Kidney (tissue), 14 donors: ENCODE data around the gene GRAMD2A. TPM values are rescaled to one million over a fixed set of nuclear protein-coding genes. Genes with fewer than 3 reads are reported as not detected.
A peak's percentile ranks its signal among the peaks of the same experiment; 100 is the strongest.

Source experiments
- DNase-seq, 5 donors: peaks; one replicate each; pipeline ENCODE4 v3.0.0-alpha.2; 2013 to 2020
- FAIRE-seq: peaks from 2 replicates; lab custom pipeline; 2012; peaks lifted over from hg19 to GRCh38; lab: Jason Lieb, UNC
- H3K27ac ChIP-seq, 2 donors: one replicate each; pipeline ENCODE4 v1.7.0; 2013; ENCODE audit warnings: low read depth in 2 of 2, low read length in 2 of 2, inconsistent platforms in 1 of 2
- H3K27me3 ChIP-seq: one replicate; pipeline ENCODE4 v1.7.1; 2013; ENCODE audit warnings: low read length, inconsistent platforms; ENCODE audit not compliant: control insufficient read depth, insufficient read depth
- H3K36me3 ChIP-seq, 3 donors: one replicate each; pipeline versions ENCODE4 v1.7.0 to v1.7.1; 2013; ENCODE audit warnings: low read length in 3 of 3, control low read depth in 1 of 3, inconsistent platforms in 1 of 3; ENCODE audit not compliant: insufficient read depth in 3 of 3, control insufficient read depth in 2 of 3
- H3K4me1 ChIP-seq, 3 donors: one replicate each; pipeline versions ENCODE4 v1.7.0 to v1.7.1; 2013; ENCODE audit warnings: low read length in 3 of 3, inconsistent platforms in 1 of 3, low read depth in 1 of 3; ENCODE audit not compliant: control insufficient read depth in 2 of 3, insufficient read depth in 2 of 3
- H3K4me3 ChIP-seq, 3 donors: one replicate each; pipeline versions ENCODE4 v1.7.0 to v1.8.1; 2013; ENCODE audit warnings: low read length in 3 of 3, control low read depth in 1 of 3, inconsistent platforms in 1 of 3
- H3K9ac ChIP-seq, 3 donors: one replicate each; pipeline versions ENCODE4 v1.7.0 to v1.7.1; 2013; ENCODE audit warnings: low read length in 3 of 3, control low read depth in 1 of 3, inconsistent platforms in 1 of 3
- H3K9me3 ChIP-seq, 3 donors: one replicate each; pipeline versions ENCODE4 v1.7.0 to v1.7.1; 2013; ENCODE audit warnings: low read length in 3 of 3, control low read depth in 1 of 3, inconsistent platforms in 1 of 3; ENCODE audit not compliant: control insufficient read depth in 2 of 3, insufficient read depth in 1 of 3
- intact Hi-C: fragments of 100-400 bp; cut with DNase I; formaldehyde crosslinking; loops from one replicate; pipeline ENCODE4 v1.11.1; 2022
- polyA plus RNA-seq: library from polyadenylated mRNA; stranded (reverse); fragments of 350-450 nt; fragmentation: Illumina TruSeq; extraction: RNeasy Lipid Tissue Mini Kit (QIAGEN cat#74804); gene quantifications from one replicate; pipeline ENCODE4 v1.2.3, GENCODE V29; 2014; ENCODE audit warnings: low read depth, low replicate concordance; ENCODE audit not compliant: insufficient read depth
- total RNA-seq: library from RNA; stranded (reverse); fragmentation: NEBNext Ultra II Directional; extraction: Animal tissue kit (Norgen Biotek cat#: 25700); gene quantifications from one replicate; pipeline ENCODE4 v1.2.1, GENCODE V29; 2021
- TF ChIP-seq, protein P1 (sequence below): IDR thresholded peaks from 3 replicates; pipeline ENCODE4 v1.5.1; 2012; ENCODE audit warnings: mild to moderate bottlenecking, moderate library complexity, borderline replicate concordance; ENCODE audit not compliant: insufficient read depth; ENCODE audit errors: extremely low read depth
- donor health status: control.
- donor health status: control.
- donor health status: control.
- donor health status: control.
- donor health status: control.
- donor health status: DM: yes; HTN: yes; CAD: no.
- donor health status: Normal renal cell carcinoma (clear cell type).

GRAMD2A gene
- total and polyA plus RNA-seq, 2 donors from 2014 or later = 2.7 to 5.4 TPM

DNA sequence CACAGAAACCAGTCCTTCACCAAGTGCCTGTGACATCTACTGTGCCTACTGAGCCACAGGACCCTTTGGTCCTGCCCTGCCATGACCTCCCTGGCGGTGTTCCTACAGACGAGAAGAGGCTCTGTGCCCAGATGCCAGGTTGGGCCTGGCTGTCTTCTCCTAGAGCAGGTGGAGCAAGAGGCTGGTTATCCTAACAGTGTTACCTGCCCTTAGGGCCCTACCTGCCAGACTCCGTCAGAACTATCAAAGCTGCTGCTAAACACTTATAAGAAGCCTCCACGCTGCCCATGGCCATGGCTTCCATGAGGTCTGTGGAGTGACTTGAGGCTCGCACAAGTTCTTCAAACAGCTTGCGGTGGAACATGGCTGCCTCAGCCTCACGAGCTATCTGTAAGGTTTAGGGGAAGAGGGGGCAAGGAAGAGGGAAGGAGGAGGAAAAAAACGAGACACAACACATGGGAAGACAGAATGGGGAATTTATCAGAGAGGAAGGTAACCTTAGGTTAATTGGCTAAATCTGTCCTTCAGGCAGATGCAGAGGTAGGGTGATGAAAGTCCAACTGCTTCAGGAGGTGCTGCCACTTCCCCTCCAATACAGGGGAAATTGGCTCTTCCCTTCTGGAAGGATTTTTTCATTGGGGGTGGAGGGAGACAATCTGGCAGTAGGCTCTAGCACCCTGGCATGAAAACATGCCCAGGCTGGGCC lies 5.4 kb upstream of the GRAMD2A start:
- H3K4me3 ChIP-seq = no peak overlapping the region
- no peaks in the 10 kb centered on the region for H3K9me3 ChIP-seq
- DNase-seq (peak in 1 of 5 donors; percentile 24), FAIRE-seq (no peak)
- peak overlapping the region; percentile 26 to 56 for H3K27ac ChIP-seq
- TF ChIP-seq, protein P1, sequence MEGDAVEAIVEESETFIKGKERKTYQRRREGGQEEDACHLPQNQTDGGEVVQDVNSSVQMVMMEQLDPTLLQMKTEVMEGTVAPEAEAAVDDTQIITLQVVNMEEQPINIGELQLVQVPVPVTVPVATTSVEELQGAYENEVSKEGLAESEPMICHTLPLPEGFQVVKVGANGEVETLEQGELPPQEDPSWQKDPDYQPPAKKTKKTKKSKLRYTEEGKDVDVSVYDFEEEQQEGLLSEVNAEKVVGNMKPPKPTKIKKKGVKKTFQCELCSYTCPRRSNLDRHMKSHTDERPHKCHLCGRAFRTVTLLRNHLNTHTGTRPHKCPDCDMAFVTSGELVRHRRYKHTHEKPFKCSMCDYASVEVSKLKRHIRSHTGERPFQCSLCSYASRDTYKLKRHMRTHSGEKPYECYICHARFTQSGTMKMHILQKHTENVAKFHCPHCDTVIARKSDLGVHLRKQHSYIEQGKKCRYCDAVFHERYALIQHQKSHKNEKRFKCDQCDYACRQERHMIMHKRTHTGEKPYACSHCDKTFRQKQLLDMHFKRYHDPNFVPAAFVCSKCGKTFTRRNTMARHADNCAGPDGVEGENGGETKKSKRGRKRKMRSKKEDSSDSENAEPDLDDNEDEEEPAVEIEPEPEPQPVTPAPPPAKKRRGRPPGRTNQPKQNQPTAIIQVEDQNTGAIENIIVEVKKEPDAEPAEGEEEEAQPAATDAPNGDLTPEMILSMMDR = no peak
- no peaks in the 10 kb centered on the region for H3K27me3 ChIP-seq
- intact Hi-C loops = no loop called here
- H3K36me3 ChIP-seq = peaks cover 14 to 70% (median 53%) of the 10 kb centered on the region in 3 donors
- peaks cover 0 to 11% (median 0%) of the 10 kb centered on the region in 3 donors for H3K4me1 ChIP-seq
- no peak overlapping the region for H3K9ac ChIP-seq

DNA sequence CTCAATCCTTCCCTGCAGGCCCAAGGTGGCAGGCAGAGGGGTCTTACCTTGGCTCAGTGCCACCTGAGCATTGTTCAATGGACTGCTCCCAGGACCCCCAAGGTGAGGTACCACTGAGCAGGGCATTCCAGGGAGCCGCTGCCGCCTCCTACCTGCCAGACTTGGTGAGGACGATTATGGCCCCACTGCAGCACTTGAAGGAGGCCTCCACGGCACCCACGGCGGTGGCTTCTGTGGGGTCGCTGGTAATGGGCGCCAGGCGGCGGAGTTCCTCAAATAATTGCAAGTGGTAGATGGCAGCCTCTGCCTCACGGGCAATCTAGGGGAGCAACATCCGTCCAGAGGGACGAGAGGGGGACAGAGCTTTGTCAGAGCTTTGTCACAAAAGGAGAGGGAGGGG lies 4.7 kb upstream of the GRAMD2A start:
- FAIRE-seq (no peak), DNase-seq (peak in 2 of 5 donors; percentile 43 to 74)
- H3K4me3 ChIP-seq = no peak overlapping the region
- no peaks in the 10 kb centered on the region for H3K27me3 ChIP-seq
- intact Hi-C loops = no loop called here
- peaks cover 13 to 64% (median 47%) of the 10 kb centered on the region in 3 donors for H3K36me3 ChIP-seq
- H3K9ac ChIP-seq = no peak overlapping the region
- H3K9me3 ChIP-seq = no peaks in the 10 kb centered on the region
- no peak overlapping the region for H3K27ac ChIP-seq
- TF ChIP-seq, protein P1 = no peak
- peaks cover 0 to 12% (median 0%) of the 10 kb centered on the region in 3 donors for H3K4me1 ChIP-seq

DNA sequence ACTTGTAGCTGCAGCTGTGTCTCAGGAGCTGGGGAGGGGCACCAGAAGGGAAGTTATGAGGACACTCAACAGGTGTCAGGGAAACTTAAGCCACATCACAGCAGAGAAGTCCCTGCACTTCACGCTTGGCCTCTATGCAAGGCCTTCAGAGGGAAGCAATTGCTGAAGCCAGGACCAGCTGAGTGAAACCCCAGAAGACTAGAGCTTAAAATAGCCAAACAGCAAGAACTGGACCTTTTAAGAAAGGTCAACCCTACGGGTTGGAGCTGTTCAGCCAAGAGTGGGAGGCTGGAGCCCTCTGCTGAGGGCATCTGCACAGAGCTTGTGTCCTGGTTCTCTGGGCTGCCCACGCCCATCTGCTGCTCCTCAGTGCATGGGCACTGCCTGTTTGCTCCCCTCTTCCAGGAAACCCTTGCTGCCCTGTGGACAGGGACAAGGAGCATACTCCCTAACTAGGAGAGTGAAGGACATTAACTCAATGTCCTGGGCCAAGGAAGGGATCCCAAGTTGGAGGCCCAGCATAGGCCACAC lies 3.9 kb upstream of the GRAMD2A start:
- Histone ChIP-seq H3K9me3 (no peaks in the 10 kb centered on the region), H3K27ac (no peak overlapping the region), H3K4me1 (peaks cover 0 to 19% (median 0%) of the 10 kb centered on the region in 3 donors), H3K4me3 (no peak overlapping the region), H3K36me3 (peaks cover 7 to 55% (median 39%) of the 10 kb centered on the region in 3 donors), H3K27me3 (no peaks in the 10 kb centered on the region), H3K9ac (no peak overlapping the region)
- intact Hi-C loops = no loop called here
- DNase-seq (peak in 1 of 5 donors; percentile 23), FAIRE-seq (no peak)
- TF ChIP-seq, protein P1 = no peak
